HEK293T (cell line): ENCODE results near the gene MGLL.

Experiments used
- BHLHE40 ChIP-seq: fragments of 450-650 bp; IDR thresholded peaks from 2 replicates; pipeline ENCODE4 v1.6.1; 2016; ENCODE audit warnings: mild to moderate bottlenecking, moderate library complexity, borderline replicate concordance
- FOXK2 ChIP-seq: fragments of 450-650 bp; IDR thresholded peaks from 2 replicates; pipeline ENCODE4 v1.6.1; 2016; ENCODE audit warnings: mild to moderate bottlenecking
- FOXM1 ChIP-seq: fragments of 450-650 bp; IDR thresholded peaks from 2 replicates; pipeline ENCODE4 v1.6.1; 2017; ENCODE audit warnings: mild to moderate bottlenecking, borderline replicate concordance
- HDGF ChIP-seq: fragments of 450-650 bp; IDR thresholded peaks from 2 replicates; pipeline ENCODE4 v1.6.1; 2017; ENCODE audit warnings: antibody characterized with exemption, borderline replicate concordance
- NFRKB ChIP-seq: fragments of 450-650 bp; IDR thresholded peaks from 2 replicates; pipeline ENCODE4 v1.6.1; 2016; ENCODE audit warnings: mild to moderate bottlenecking, moderate library complexity

DNA sequence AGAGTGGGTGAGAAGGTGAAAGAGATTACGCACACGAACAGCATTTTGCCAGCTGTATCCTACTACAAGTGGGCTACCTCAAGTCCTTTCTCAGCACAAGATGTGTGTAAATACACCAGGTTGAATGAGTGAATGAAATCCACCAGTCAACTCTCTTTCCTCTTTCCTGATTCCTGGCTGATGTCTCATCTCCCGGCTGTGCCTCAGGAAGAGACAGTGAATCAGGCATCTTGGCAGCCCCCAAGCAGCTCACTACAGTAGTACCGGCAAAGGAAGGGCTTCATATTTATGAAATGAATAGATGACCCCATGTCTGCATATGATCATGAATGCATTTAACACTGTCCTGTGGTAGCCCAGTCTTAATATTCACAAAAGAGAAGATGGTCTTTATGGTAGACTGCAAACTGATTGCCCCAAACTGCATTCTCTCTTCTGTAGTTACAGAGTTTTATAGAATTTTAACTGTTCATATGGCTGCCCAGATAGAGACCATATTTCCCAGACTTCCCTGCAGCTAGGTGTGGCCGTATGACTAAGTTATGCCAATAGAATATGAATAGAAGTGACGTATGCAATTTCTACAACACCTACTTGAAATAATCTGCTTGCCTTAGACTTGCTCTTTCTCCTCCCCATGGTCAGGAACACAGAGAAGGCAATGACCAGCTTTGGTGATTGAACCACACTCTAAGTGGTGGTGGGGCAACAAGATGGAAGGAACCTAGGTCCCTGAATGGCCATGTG is 22.7 kb downstream of the MGLL start:
- TF ChIP-seq FOXM1 = no peak
- no peak for TF ChIP-seq BHLHE40
- TF ChIP-seq NFRKB = no peak
- no peak for TF ChIP-seq HDGF
- TF ChIP-seq FOXK2 = no peak
